Calu3 (cell line): Measurements from ENCODE around the gene FSCN2. TPM values are rescaled to one million over a fixed set of nuclear protein-coding genes. Genes with fewer than 3 reads are reported as not detected.

Experiments used
- BruUV-seq: library from RNA; stranded (reverse); fragments of 400-500 nt; replicated peaks from 2 replicates; lab custom pipeline; 2021; lab: Mats Ljungman, UMichigan
- CTCF ChIA-PET: fragments of 300-600 bp; sonication (Branson Sonifier 250); formaldehyde crosslinking; loops from one replicate; lab custom pipeline; 2022; ENCODE audit warnings: antibody characterized with exemption; lab: Charles Lee
- DNase-seq: peaks from one replicate; pipeline ENCODE4 v3.0.0; 2022
- H3K27ac Mint-ChIP-seq: one replicate; pipeline ENCODE4 v1.8.0; 2022; ENCODE audit warnings: mixed read lengths; ENCODE audit not compliant: unreplicated experiment
- H3K27me3 Mint-ChIP-seq: one replicate; pipeline ENCODE4 v1.8.0; 2022; ENCODE audit warnings: mixed read lengths; ENCODE audit not compliant: unreplicated experiment
- H3K36me3 Mint-ChIP-seq: one replicate; pipeline ENCODE4 v1.8.0; 2022; ENCODE audit warnings: mild to moderate bottlenecking, moderate library complexity, mixed read lengths; ENCODE audit not compliant: insufficient read depth, unreplicated experiment
- H3K4me1 Mint-ChIP-seq: one replicate; pipeline ENCODE4 v1.8.0; 2022; ENCODE audit warnings: mild to moderate bottlenecking, low read depth, mixed read lengths; ENCODE audit not compliant: unreplicated experiment
- H3K4me3 Mint-ChIP-seq: one replicate; pipeline ENCODE4 v1.8.0; 2022; ENCODE audit warnings: mild to moderate bottlenecking, low read depth, moderate library complexity, mixed read lengths; ENCODE audit not compliant: unreplicated experiment
- H3K9me3 Mint-ChIP-seq: one replicate; pipeline ENCODE4 v1.8.0; 2022; ENCODE audit warnings: low read depth, mixed read lengths; ENCODE audit not compliant: unreplicated experiment
- CTCF ChIP-seq: fragments of 200-600 bp; IDR thresholded peaks from one replicate; pipeline ENCODE4 v1.8.0; 2022; ENCODE audit warnings: antibody characterized with exemption; ENCODE audit not compliant: unreplicated experiment
- intact Hi-C: fragments of 100-400 bp; cut with micrococcal nuclease; formaldehyde crosslinking; loops from one replicate; pipeline ENCODE4 v1.10.0; 2022; ENCODE audit not compliant: unreplicated experiment
- total RNA-seq: library from RNA; stranded (reverse); gene quantifications from 2 replicates; pipeline ENCODE4 v1.2.3, GENCODE V29; 2022

Gene FSCN2
- total RNA-seq, 1 experiment from 2014 or later = 5.5 TPM

- Mint-ChIP-seq H3K4me3 (no peak overlapping the region), H3K36me3 (peaks cover 79% of the 10 kb centered on the region), H3K27ac (peak overlapping the region; percentile 58), H3K9me3 (no peaks in the 10 kb centered on the region), H3K4me1 (peaks cover 39% of the 10 kb centered on the region), H3K27me3 (no peaks in the 10 kb centered on the region)
- TF ChIP-seq CTCF = no peak
- CTCF ChIA-PET = interaction anchor here (0.5 kb wide), 1 partner anchor 35 kb away, joined by 5 read pairs; no protein-coding TSS in a partner anchor
- DNase-seq = no peak
- BruUV-seq = no TSS peak
- intact Hi-C loops = no loop called here
Observed at GRCh38 chr17:81579298-81579697, 51.1 kb downstream of the FSCN2 start.

- intact Hi-C loops = no loop called here
- H3K36me3 Mint-ChIP-seq = peaks cover 79% of the 10 kb centered on the region
- no peaks in the 10 kb centered on the region for H3K27me3 Mint-ChIP-seq
- no peak for DNase-seq
- no TSS peak for BruUV-seq
- no peak overlapping the region for H3K4me3 Mint-ChIP-seq
- TF ChIP-seq CTCF = no peak
- H3K27ac Mint-ChIP-seq = peak overlapping the region; percentile 58
- CTCF ChIA-PET = no interaction called here
- no peaks in the 10 kb centered on the region for H3K9me3 Mint-ChIP-seq
- peaks cover 39% of the 10 kb centered on the region for H3K4me1 Mint-ChIP-seq
Observed at GRCh38 chr17:81579821-81580321, 51.7 kb downstream of the FSCN2 start.

- CTCF ChIA-PET = no interaction called here
- Mint-ChIP-seq H3K36me3 (peaks cover 79% of the 10 kb centered on the region), H3K27ac (no peak overlapping the region), H3K9me3 (no peaks in the 10 kb centered on the region), H3K4me3 (no peak overlapping the region), H3K4me1 (peaks cover 38% of the 10 kb centered on the region), H3K27me3 (no peaks in the 10 kb centered on the region)
- DNase-seq = no peak
- BruUV-seq = no TSS peak
- intact Hi-C loops = no loop called here
- no peak for TF ChIP-seq CTCF
Observed at GRCh38 chr17:81580481-81580880, 52.3 kb downstream of the FSCN2 start.

DNA sequence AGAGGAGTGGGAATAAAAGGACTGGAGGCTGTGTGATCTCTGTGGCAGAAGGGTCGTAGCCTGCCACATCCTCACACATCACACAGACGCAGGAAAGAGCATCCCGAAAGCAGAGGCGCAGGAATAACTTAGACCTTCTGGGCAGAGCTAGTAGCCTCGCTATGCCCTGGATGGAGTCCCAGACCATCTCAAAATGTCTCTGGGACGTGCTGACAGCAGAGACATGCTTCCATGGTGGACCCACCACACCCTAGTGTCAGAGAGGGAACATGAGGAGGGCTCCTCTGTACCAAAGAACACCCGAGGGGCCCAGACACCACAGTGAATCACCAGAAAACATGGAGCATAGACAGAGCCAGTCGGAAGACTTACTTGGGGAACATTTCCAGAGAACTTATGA is 53.6 kb downstream of the FSCN2 start:
- no peaks in the 10 kb centered on the region for H3K9me3 Mint-ChIP-seq
- H3K4me1 Mint-ChIP-seq = peaks cover 25% of the 10 kb centered on the region
- H3K27ac Mint-ChIP-seq = no peak overlapping the region
- DNase-seq = no peak
- H3K36me3 Mint-ChIP-seq = peaks cover 78% of the 10 kb centered on the region
- intact Hi-C loops = no loop called here
- CTCF ChIA-PET = interaction anchor here (0.6 kb wide), 1 partner anchor 1633 kb away, joined by 3 read pairs; no protein-coding TSS in a partner anchor
- TF ChIP-seq CTCF = no peak
- BruUV-seq = no TSS peak
- H3K27me3 Mint-ChIP-seq = no peaks in the 10 kb centered on the region
- no peak overlapping the region for H3K4me3 Mint-ChIP-seq
